Fibroblast of lung (primary cell): Measurements from ENCODE around the gene MCCC1. TPM values are rescaled to one million over a fixed set of nuclear protein-coding genes. Genes with fewer than 3 reads are reported as not detected.

ENCODE experiments used
- DNase-seq, 2 donors: peaks; one replicate each; pipeline versions ENCODE4 v3.0.0 to v3.0.0-alpha.2; 2010; ENCODE audit warnings: low read depth in 2 of 2
- H2AFZ ChIP-seq: 2 replicates; pipeline ENCODE4 v1.5.1; 2012; ENCODE audit warnings: low read length, control low read depth, inconsistent platforms
- H3K27ac ChIP-seq: 2 replicates; pipeline ENCODE4 v1.5.1; 2011; ENCODE audit warnings: low read length, control low read depth; ENCODE audit not compliant: insufficient read depth
- H3K27me3 ChIP-seq: 2 replicates; pipeline ENCODE4 v1.5.1; 2011; ENCODE audit warnings: mild to moderate bottlenecking, low read length; ENCODE audit not compliant: control insufficient read depth, insufficient read depth
- H3K36me3 ChIP-seq: 2 replicates; pipeline ENCODE4 v1.5.1; 2011; ENCODE audit warnings: low read length; ENCODE audit not compliant: control insufficient read depth, insufficient read depth
- H3K4me1 ChIP-seq: 2 replicates; pipeline ENCODE4 v1.5.1; 2011; ENCODE audit warnings: low read length; ENCODE audit not compliant: control insufficient read depth, insufficient read depth; ENCODE audit errors: extremely low read depth
- H3K4me2 ChIP-seq: 2 replicates; pipeline ENCODE4 v1.5.1; 2011; ENCODE audit warnings: low read length, control low read depth; ENCODE audit not compliant: insufficient read depth; ENCODE audit errors: extremely low read depth
- H3K4me3 ChIP-seq, 4 experiments: fragments of 200-600 bp in 1 of 4; sonication (generic) in 1 of 4; replicated peaks in 1 of 4; 2 replicates each; pipeline ENCODE4 v1.5.1; 2011 to 2016; ENCODE audit warnings: low read length in 4 of 4, low read depth in 3 of 4, mild to moderate bottlenecking in 3 of 4, control low read depth in 2 of 4, inconsistent platforms in 1 of 4, mixed read lengths in 1 of 4; ENCODE audit not compliant: insufficient read depth in 1 of 4; ENCODE audit errors: control extremely low read depth in 1 of 4
- H3K79me2 ChIP-seq: 2 replicates; pipeline ENCODE4 v1.5.1; 2012; ENCODE audit warnings: mild to moderate bottlenecking, low read length, inconsistent platforms; ENCODE audit not compliant: control insufficient read depth, insufficient read depth
- H3K9ac ChIP-seq: 2 replicates; pipeline ENCODE4 v1.5.1; 2011; ENCODE audit warnings: mild to moderate bottlenecking, low read length, control low read depth; ENCODE audit not compliant: insufficient read depth
- H3K9me3 ChIP-seq: 2 replicates; pipeline ENCODE4 v1.5.1; 2012; ENCODE audit warnings: low read depth, low read length; ENCODE audit not compliant: control insufficient read depth, insufficient read depth
- H4K20me1 ChIP-seq: 2 replicates; pipeline ENCODE4 v1.5.1; 2011; ENCODE audit warnings: low read length; ENCODE audit not compliant: control insufficient read depth, insufficient read depth; ENCODE audit errors: extremely low read depth
- EZH2 ChIP-seq: IDR thresholded peaks from 2 replicates; pipeline ENCODE4 v1.5.1; 2012; ENCODE audit warnings: low read length, control low read depth, mild to moderate bottlenecking; ENCODE audit errors: missing control alignments
- polyA plus RNA-seq, 2 donors: library from polyadenylated mRNA; depleted of rRNA in 1 of 2; stranded (reverse) in 1 of 2; unstranded in 1 of 2; fragments of >200 nt; gene quantifications; 2 replicates each; pipeline ENCODE4 v1.2.1, GENCODE V29; 2011 to 2012; ENCODE audit warnings: missing spikeins in 1 of 2
- total RNA-seq: library from RNA; depleted of rRNA; stranded (reverse); fragments of >200 nt; gene quantifications from 2 replicates; pipeline ENCODE4 v1.2.1, GENCODE V29; 2014
- TF ChIP-seq, protein P1 (sequence below), 2 donors: IDR thresholded peaks in 1 of 2; conservative IDR thresholded peaks in 1 of 2; 1 replicate in 1 of 2; 2 replicates in 1 of 2; pipeline ENCODE4 v1.5.1; 2011 to 2012; ENCODE audit warnings: low read length in 2 of 2, control low read depth in 1 of 2, inconsistent platforms in 1 of 2, low read depth in 1 of 2, mild to moderate bottlenecking in 1 of 2

Gene MCCC1
- total and polyA plus RNA-seq, 2 donors (not counting 1 experiment from before 2014, with no cell fraction given): 16.1 to 29.1 TPM

- Histone ChIP-seq H2AFZ (no peak overlapping the region), H3K27ac (no peak overlapping the region), H3K4me3 (no peak overlapping the region), H4K20me1 (no peaks in the 10 kb centered on the region), H3K79me2 (peaks cover 49% of the 10 kb centered on the region), H3K9ac (no peak overlapping the region), H3K36me3 (no peaks in the 10 kb centered on the region), H3K9me3 (no peaks in the 10 kb centered on the region), H3K4me2 (no peak overlapping the region), H3K27me3 (no peaks in the 10 kb centered on the region), H3K4me1 (no peaks in the 10 kb centered on the region)
- TF ChIP-seq, protein P1, sequence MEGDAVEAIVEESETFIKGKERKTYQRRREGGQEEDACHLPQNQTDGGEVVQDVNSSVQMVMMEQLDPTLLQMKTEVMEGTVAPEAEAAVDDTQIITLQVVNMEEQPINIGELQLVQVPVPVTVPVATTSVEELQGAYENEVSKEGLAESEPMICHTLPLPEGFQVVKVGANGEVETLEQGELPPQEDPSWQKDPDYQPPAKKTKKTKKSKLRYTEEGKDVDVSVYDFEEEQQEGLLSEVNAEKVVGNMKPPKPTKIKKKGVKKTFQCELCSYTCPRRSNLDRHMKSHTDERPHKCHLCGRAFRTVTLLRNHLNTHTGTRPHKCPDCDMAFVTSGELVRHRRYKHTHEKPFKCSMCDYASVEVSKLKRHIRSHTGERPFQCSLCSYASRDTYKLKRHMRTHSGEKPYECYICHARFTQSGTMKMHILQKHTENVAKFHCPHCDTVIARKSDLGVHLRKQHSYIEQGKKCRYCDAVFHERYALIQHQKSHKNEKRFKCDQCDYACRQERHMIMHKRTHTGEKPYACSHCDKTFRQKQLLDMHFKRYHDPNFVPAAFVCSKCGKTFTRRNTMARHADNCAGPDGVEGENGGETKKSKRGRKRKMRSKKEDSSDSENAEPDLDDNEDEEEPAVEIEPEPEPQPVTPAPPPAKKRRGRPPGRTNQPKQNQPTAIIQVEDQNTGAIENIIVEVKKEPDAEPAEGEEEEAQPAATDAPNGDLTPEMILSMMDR (conservative IDR thresholded peaks at IDR 0.05 in 1 of 2, IDR thresholded peaks at IDR 0.05 in 1 of 2; ENCODE audit: low read depth in 1 of 2, low read length in 2 of 2): no peak
- no peak for TF ChIP-seq EZH2
- peak; percentile 22 to 56 for DNase-seq
Measured at GRCh38 chr3:182971637-182972036, 127.7 kb downstream of the MCCC1 start.

- Histone ChIP-seq H2AFZ (no peak overlapping the region), H4K20me1 (no peaks in the 10 kb centered on the region), H3K4me1 (no peaks in the 10 kb centered on the region), H3K27me3 (no peaks in the 10 kb centered on the region), H3K36me3 (no peaks in the 10 kb centered on the region), H3K4me2 (no peak overlapping the region), H3K27ac (no peak overlapping the region), H3K9me3 (no peaks in the 10 kb centered on the region), H3K9ac (no peak overlapping the region), H3K4me3 (no peak overlapping the region), H3K79me2 (peaks cover 46% of the 10 kb centered on the region)
- no peak for DNase-seq
- no peak for TF ChIP-seq EZH2
- TF ChIP-seq, protein P1 (conservative IDR thresholded peaks at IDR 0.05 in 1 of 2, IDR thresholded peaks at IDR 0.05 in 1 of 2; ENCODE audit: low read depth in 1 of 2, low read length in 2 of 2): no peak
Measured at GRCh38 chr3:182970811-182971418, 128.4 kb downstream of the MCCC1 start.

- Histone ChIP-seq H3K9ac (no peak overlapping the region), H3K4me3 (no peak overlapping the region), H3K36me3 (no peaks in the 10 kb centered on the region), H2AFZ (no peak overlapping the region), H3K79me2 (peaks cover 41% of the 10 kb centered on the region), H3K4me2 (peak overlapping the region; percentile 8), H3K9me3 (no peaks in the 10 kb centered on the region), H3K4me1 (no peaks in the 10 kb centered on the region), H3K27me3 (no peaks in the 10 kb centered on the region), H4K20me1 (no peaks in the 10 kb centered on the region), H3K27ac (no peak overlapping the region)
- TF ChIP-seq, protein P1 (conservative IDR thresholded peaks at IDR 0.05 in 1 of 2, IDR thresholded peaks at IDR 0.05 in 1 of 2; ENCODE audit: low read depth in 1 of 2, low read length in 2 of 2): no peak
- TF ChIP-seq EZH2: no peak
- DNase-seq: no peak
Measured at GRCh38 chr3:182969853-182970252, 129.4 kb downstream of the MCCC1 start.
